K562 (cell line): ENCODE measurements around the gene FBXO10. TPM values are rescaled to one million over a fixed set of nuclear protein-coding genes. Genes with fewer than 3 reads are reported as not detected.
A peak's percentile ranks its signal among the peaks of the same experiment; 100 is the strongest.

ENCODE experiments used
- ATAC-seq: fragments of 200-7000 bp; cut with Tn5 transposase; 3 replicates; pipeline ENCODE4 v1.9.1; 2020; ENCODE audit warnings: moderate library complexity
- BruUV-seq: library from RNA; stranded (reverse); fragments of 400-500 nt; replicated peaks from 2 replicates; lab custom pipeline; 2021; lab: Mats Ljungman, UMichigan
- CTCF ChIA-PET: fragments of 300-600 bp; formaldehyde crosslinking; extraction: SDS; loops from one replicate; lab custom pipeline; 2021; ENCODE audit warnings: low intra/inter-chr PET ratio; lab: Yijun Ruan, JAX
- POLR2A ChIA-PET: fragments of 300-600, 350-650 bp; sonication (Branson Sonifier 250); formaldehyde crosslinking; extraction: SDS; loops from one replicate; lab custom pipeline; 2021; ENCODE audit warnings: antibody characterized with exemption, inconsistent platforms; lab: Yijun Ruan, JAX
- DNase-seq, 4 experiments: peaks; one replicate each; pipeline versions ENCODE4 v3.0.0 to v3.0.0-alpha.2; 2011 to 2018; ENCODE audit warnings: low spot score in 3 of 4, mixed read lengths in 3 of 4; ENCODE audit errors: extremely low read depth in 1 of 4
- FAIRE-seq: peaks from 2 replicates; lab custom pipeline; 2011; peaks lifted over from hg19 to GRCh38; lab: Jason Lieb, UNC
- H2AFZ ChIP-seq: 2 replicates; pipeline ENCODE4 v1.6.0; 2011; ENCODE audit warnings: low read depth, low read length, control low read depth, inconsistent platforms
- H3K27ac ChIP-seq: fragments of 200-600 bp; 3 replicates; pipeline ENCODE4 v1.8.0; 2011; ENCODE audit warnings: low read depth, mild to moderate bottlenecking, control low read depth, inconsistent platforms, low read length, moderate library complexity, mixed read lengths; ENCODE audit errors: extremely low read depth
- H3K27me3 ChIP-seq, 2 experiments: fragments of 300-600 bp in 1 of 2; 2 replicates in 1 of 2; 3 replicates in 1 of 2; pipeline versions ENCODE4 v1.6.0 to v1.8.0; 2011; ENCODE audit warnings: inconsistent platforms in 2 of 2, low read length in 2 of 2, mild to moderate bottlenecking in 1 of 2, mixed read lengths in 1 of 2, moderate library complexity in 1 of 2; ENCODE audit not compliant: control insufficient read depth in 2 of 2, insufficient read depth in 2 of 2
- H3K36me3 ChIP-seq: fragments of 300-600 bp; 3 replicates; pipeline ENCODE4 v1.8.0; 2011; ENCODE audit warnings: mild to moderate bottlenecking, low read length, inconsistent platforms; ENCODE audit not compliant: control insufficient read depth, insufficient read depth
- H3K4me1 ChIP-seq, 2 experiments: fragments of 200-600 bp in 1 of 2; replicated peaks in 1 of 2; 2 replicates in 1 of 2; 3 replicates in 1 of 2; pipeline versions ENCODE4 v1.5.1 to v1.8.0; 2011; ENCODE audit warnings: inconsistent platforms in 2 of 2, low read length in 2 of 2, mild to moderate bottlenecking in 1 of 2, mixed read lengths in 1 of 2, moderate library complexity in 1 of 2; ENCODE audit not compliant: control insufficient read depth in 2 of 2, insufficient read depth in 2 of 2
- H3K4me2 ChIP-seq: 2 replicates; pipeline ENCODE4 v1.6.1; 2011; ENCODE audit warnings: low read length, control low read depth, inconsistent platforms, mixed read lengths; ENCODE audit not compliant: insufficient read depth
- H3K4me3 ChIP-seq: fragments of 200-600 bp; sonication (generic), shearing (Covaris generic); 2 replicates; pipeline ENCODE4 v1.5.1; 2016; ENCODE audit warnings: control low read depth, inconsistent platforms
- H3K79me2 ChIP-seq: fragments of 200-600 bp; 3 replicates; pipeline ENCODE4 v1.8.0; 2011; ENCODE audit warnings: low read length, inconsistent platforms; ENCODE audit not compliant: control insufficient read depth, insufficient read depth
- H3K9ac ChIP-seq, 2 experiments: 2 replicates each; pipeline versions ENCODE4 v1.6.0 to v1.6.1; 2011; ENCODE audit warnings: low read depth in 2 of 2, low read length in 2 of 2, control low read depth in 1 of 2, inconsistent platforms in 1 of 2, mild to moderate bottlenecking in 1 of 2, mixed read lengths in 1 of 2; ENCODE audit not compliant: insufficient read depth in 1 of 2
- H3K9me1 ChIP-seq: one replicate; pipeline ENCODE4 v1.6.0; 2011; ENCODE audit warnings: inconsistent platforms, mild to moderate bottlenecking, low read length, moderate library complexity; ENCODE audit not compliant: control insufficient read depth, insufficient read depth
- H3K9me3 ChIP-seq: replicated peaks from 2 replicates; pipeline ENCODE4 v1.5.1; 2011; ENCODE audit warnings: low read depth, low read length, inconsistent platforms; ENCODE audit not compliant: control insufficient read depth, insufficient read depth
- H4K20me1 ChIP-seq: replicated peaks from 2 replicates; pipeline ENCODE4 v1.6.1; 2011; ENCODE audit warnings: low read length, inconsistent platforms, mixed read lengths; ENCODE audit not compliant: control insufficient read depth, insufficient read depth
- CEBPG ChIP-seq, 3 experiments: fragments of 200-800 bp in 1 of 3; sonication (Bioruptor generic) in 1 of 3; sonication (generic) in 1 of 3; formaldehyde crosslinking in 1 of 3; IDR thresholded peaks in 2 of 3; conservative IDR thresholded peaks in 1 of 3; 2 replicates each; pipeline versions ENCODE4 v1.6.1 to v1.8.0; 2016 to 2022; ENCODE audit warnings: missing compliant biosample characterization in 2 of 3, missing genetic modification characterization in 2 of 3, mild to moderate bottlenecking in 1 of 3, missing genetic modification reagents in 1 of 3
- MCM7 ChIP-seq, 2 experiments: fragments of 450-650 bp; IDR thresholded peaks; 2 replicates each; pipeline ENCODE4 v1.6.1; 2016 to 2018
- NCOA2 ChIP-seq, 2 experiments: fragments of 450-650 bp; IDR thresholded peaks; 2 replicates each; pipeline ENCODE4 v1.6.1; 2018; ENCODE audit warnings: mild to moderate bottlenecking in 2 of 2, moderate library complexity in 1 of 2; ENCODE audit not compliant: partially characterized antibody in 2 of 2
- PHTF2 ChIP-seq: fragments of 250-450 bp; sonication (Bioruptor Pico); IDR thresholded peaks from 2 replicates; pipeline ENCODE4 v1.5.0; 2021; ENCODE audit warnings: mild to moderate bottlenecking
- TCF15 ChIP-seq: fragments of 250-450 bp; sonication (Bioruptor Pico); IDR thresholded peaks from 2 replicates; pipeline ENCODE4 v1.8.0; 2022; ENCODE audit warnings: moderate library complexity, mild to moderate bottlenecking, inconsistent platforms
- TRIM28 ChIP-seq: fragments of 450-650 bp; IDR thresholded peaks from 2 replicates; pipeline ENCODE4 v1.6.1; 2017
- ZNF239 ChIP-seq: fragments of 250-450 bp; sonication (Bioruptor Pico); IDR thresholded peaks from 2 replicates; pipeline ENCODE4 v1.4.0; 2020; ENCODE audit warnings: mild to moderate bottlenecking
- ZNF766 ChIP-seq: fragments of 200-800 bp; sonication (Bioruptor generic); conservative IDR thresholded peaks from 2 replicates; pipeline ENCODE4 v1.6.1; 2016; ENCODE audit warnings: missing genetic modification characterization, missing compliant biosample characterization
- WGBS: fragments of 100-300 bp; shearing (Covaris generic); methylation state at CpG from one replicate; pipeline ENCODE4 v1.1.6; 2016; ENCODE audit warnings: low coverage, mixed read lengths; ENCODE audit not compliant: insufficient coverage; ENCODE audit errors: missing lambda C conversion rate; 5-methylcytosine and 5-hydroxymethylcytosine counted together
- in situ Hi-C: fragments of 300-500 bp; cut with MboI; formaldehyde crosslinking; loops from 4 replicates; pipeline ENCODE4 v1.15.0; 2018; ENCODE audit warnings: inconsistent platforms, mixed read lengths
- intact Hi-C: fragments of 100-400 bp; cut with micrococcal nuclease; formaldehyde crosslinking; loops from 2 replicates; pipeline ENCODE4 v1.14.2; 2022
- polyA plus RNA-seq, 8 experiments: library from polyadenylated mRNA; depleted of rRNA in 4 of 8; stranded (reverse) in 5 of 8; unstranded in 3 of 8; fragments of >200 nt; fragmentation: Nextera tagmentation in 2 of 8; fragmentation: Illumina TruSeq in 1 of 8; extraction: Ambion mirVana in 2 of 8; extraction: Trizol in 1 of 8; gene quantifications; 2 replicates each; pipeline versions ENCODE4 v1.2.1 to v1.2.3, GENCODE V29; 2011 to 2014; ENCODE audit warnings: inconsistent platforms in 1 of 8, missing spikeins in 1 of 8
- total RNA-seq, 7 experiments: library from RNA; depleted of rRNA in 6 of 7; stranded (reverse); fragments of >200 nt in 6 of 7; fragmentation: Illumina TruSeq in 2 of 7; extraction: Trizol in 2 of 7; gene quantifications; 2 replicates each; pipeline versions ENCODE4 v1.2.1 to v1.2.3, GENCODE V29; 2011 to 2021; ENCODE audit warnings: low replicate concordance in 1 of 7
- TF ChIP-seq, protein P1 (sequence below), 2 experiments: fragments of 450-650 bp; IDR thresholded peaks; 2 replicates each; pipeline ENCODE4 v1.6.1; 2016; ENCODE audit warnings: mild to moderate bottlenecking in 2 of 2, borderline replicate concordance in 1 of 2, low read depth in 1 of 2, moderate library complexity in 1 of 2
- TF ChIP-seq, protein P2 (sequence below): fragments of 450-650 bp; IDR thresholded peaks from 2 replicates; pipeline ENCODE4 v1.6.1; 2018; ENCODE audit warnings: mild to moderate bottlenecking, low read depth; ENCODE audit not compliant: partially characterized antibody

FBXO10 gene
- total and polyA plus RNA-seq, 9 of the 15 experiments (the other 6 are each of a cell fraction or from before 2014, with no cell fraction given), result 0.84 to 9.9 (median 6.0) TPM

DNA sequence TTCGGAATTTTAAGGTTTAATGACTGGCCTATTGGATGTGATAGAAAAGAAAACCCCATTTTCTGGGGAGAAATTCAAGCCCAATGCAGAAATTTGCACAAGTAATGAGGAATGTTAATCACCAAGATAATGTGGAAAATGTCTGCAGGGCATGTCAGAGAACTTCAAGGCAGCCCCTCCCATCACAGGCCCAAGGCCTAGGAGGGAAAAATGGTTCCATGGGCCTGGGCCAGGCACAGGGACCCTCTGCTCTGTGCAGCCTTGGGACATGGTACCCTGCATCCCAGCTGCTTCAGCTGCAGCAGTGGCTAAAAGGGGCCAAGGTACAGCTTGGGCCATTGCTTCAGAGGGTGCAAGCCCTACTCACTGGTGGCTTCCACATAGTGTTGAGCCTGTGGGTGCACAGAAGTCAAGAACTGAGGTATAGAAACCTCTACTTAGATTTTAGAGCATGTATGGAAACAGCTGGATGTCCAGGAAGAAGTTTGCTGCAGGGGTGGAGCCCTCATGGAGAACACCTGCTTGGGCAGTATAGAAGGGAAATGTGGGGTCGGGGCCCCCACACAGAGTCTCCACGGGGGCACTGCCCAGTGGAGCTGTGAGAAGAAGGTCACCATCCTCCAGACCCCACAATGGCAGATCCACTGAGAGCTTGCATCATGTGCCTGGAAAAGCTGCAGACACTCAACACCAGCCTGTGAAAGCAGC lies 12.2 kb downstream of the FBXO10 start:
- in situ Hi-C loops, result no loop called here
- intact Hi-C loops, result no loop called here
- BruUV-seq, result no TSS peak
- Histone ChIP-seq H3K27me3 (no peaks in the 10 kb centered on the region), H3K4me3 (no peak overlapping the region), H3K79me2 (peaks cover 3% of the 10 kb centered on the region; the same call in 1 of the 3 replicates), H3K9ac (no peak overlapping the region), H3K9me3 (no peaks in the 10 kb centered on the region; the same call in 1 of the 2 replicates), H3K9me1 (no peaks in the 10 kb centered on the region), H3K4me2 (no peak overlapping the region), H3K4me1 (peaks cover 0 to 2% of the 10 kb centered on the region in 2 experiments; a peak in 1 of 5 replicates), H4K20me1 (no peaks in the 10 kb centered on the region), H3K36me3 (peaks cover 17% of the 10 kb centered on the region), H2AFZ (no peak overlapping the region), H3K27ac (no peak overlapping the region)
- ATAC-seq (no peak), FAIRE-seq (no peak), DNase-seq (peak in 1 of 4 experiments; percentile 13)
- CTCF ChIA-PET, result no interaction called here
- 78% methylated on average over 3 of the region's 3 CpGs for WGBS
- POLR2A ChIA-PET, result interaction anchor here (0.6 kb wide), 1 partner anchor 91 kb away, joined by 3 read pairs; no protein-coding TSS in a partner anchor
- TF ChIP-seq NCOA2 (IDR thresholded peaks at IDR 0.05; ENCODE audit: partially characterized antibody in 2 of 2), result no peak
- TF ChIP-seq ZNF239 (CRISPR knock-in tag), result no peak
- TF ChIP-seq MCM7 (IDR thresholded peaks at IDR 0.05), result no peak
- TF ChIP-seq TRIM28, result peak; percentile 98
- TF ChIP-seq PHTF2 (CRISPR knock-in tag), result no peak
- TF ChIP-seq, protein P1, sequence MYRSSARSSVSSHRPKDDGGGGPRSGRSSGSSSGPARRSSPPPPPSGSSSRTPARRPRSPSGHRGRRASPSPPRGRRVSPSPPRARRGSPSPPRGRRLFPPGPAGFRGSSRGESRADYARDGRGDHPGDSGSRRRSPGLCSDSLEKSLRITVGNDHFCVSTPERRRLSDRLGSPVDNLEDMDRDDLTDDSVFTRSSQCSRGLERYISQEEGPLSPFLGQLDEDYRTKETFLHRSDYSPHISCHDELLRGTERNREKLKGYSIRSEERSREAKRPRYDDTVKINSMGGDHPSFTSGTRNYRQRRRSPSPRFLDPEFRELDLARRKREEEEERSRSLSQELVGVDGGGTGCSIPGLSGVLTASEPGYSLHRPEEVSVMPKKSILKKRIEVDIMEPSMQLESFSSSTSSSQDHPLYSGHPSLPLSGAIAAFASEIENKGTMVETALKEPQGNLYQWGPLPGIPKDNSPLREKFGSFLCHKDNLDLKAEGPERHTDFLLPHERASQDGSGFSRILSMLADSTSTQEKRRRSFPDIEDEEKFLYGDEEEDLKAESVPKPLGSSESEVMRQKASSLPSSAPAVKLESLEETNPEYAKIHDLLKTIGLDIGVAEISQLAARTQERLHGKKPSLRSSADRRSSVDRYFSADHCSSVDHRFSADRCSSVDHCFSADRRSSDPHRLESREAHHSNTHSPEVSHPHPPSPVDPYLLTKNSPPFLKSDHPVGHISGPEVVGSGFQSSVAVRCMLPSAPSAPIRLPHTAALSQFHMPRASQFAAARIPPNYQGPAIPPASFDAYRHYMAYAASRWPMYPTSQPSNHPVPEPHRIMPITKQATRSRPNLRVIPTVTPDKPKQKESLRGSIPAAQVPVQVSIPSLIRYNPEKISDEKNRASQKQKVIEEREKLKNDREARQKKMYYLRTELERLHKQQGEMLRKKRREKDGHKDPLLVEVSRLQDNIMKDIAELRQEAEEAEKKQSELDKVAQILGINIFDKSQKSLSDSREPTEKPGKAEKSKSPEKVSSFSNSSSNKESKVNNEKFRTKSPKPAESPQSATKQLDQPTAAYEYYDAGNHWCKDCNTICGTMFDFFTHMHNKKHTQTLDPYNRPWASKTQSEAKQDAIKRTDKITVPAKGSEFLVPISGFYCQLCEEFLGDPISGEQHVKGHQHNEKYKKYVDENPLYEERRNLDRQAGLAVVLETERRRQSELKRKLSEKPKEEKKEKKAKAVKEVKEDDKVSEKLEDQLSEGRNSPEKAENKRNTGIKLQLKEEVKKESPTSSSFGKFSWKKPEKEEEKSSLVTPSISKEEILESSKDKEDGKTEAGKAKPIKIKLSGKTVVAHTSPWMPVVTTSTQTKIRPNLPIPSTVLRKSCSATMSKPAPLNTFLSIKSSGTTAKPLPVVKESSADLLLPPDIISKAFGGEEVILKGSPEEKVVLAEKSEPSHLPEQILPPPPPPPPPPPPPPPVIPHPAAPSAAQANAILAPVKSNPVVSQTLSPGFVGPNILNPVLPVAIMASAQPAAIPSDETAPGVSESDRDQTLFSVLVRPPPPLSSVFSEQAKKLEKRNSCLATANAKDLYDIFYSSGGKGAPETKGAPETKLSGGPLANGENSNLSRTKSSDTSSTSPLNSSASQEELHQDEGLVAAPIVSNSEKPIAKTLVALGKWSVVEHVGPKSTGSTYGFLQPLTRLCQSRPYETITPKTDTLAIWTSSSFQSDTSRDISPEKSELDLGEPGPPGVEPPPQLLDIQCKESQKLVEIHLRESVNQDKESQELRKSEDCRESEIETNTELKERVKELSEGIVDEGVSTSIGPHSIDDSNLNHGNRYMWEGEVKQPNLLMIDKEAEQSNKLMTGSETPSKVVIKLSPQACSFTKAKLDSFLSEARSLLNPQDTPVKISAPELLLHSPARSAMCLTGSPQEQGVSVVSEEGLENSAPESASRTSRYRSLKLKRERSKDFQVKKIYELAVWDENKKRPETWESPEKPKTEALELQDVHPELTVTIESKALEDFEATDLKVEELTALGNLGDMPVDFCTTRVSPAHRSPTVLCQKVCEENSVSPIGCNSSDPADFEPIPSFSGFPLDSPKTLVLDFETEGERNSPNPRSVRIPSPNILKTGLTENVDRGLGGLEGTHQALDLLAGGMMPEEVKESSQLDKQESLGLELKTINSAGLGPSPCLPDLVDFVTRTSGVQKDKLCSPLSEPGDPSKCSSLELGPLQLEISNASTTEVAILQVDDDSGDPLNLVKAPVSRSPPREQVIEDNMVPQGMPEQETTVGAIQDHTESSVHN (IDR thresholded peaks at IDR 0.05; ENCODE audit: borderline replicate concordance in 1 of 2, low read depth in 1 of 2), result no peak
- TF ChIP-seq, protein P2, sequence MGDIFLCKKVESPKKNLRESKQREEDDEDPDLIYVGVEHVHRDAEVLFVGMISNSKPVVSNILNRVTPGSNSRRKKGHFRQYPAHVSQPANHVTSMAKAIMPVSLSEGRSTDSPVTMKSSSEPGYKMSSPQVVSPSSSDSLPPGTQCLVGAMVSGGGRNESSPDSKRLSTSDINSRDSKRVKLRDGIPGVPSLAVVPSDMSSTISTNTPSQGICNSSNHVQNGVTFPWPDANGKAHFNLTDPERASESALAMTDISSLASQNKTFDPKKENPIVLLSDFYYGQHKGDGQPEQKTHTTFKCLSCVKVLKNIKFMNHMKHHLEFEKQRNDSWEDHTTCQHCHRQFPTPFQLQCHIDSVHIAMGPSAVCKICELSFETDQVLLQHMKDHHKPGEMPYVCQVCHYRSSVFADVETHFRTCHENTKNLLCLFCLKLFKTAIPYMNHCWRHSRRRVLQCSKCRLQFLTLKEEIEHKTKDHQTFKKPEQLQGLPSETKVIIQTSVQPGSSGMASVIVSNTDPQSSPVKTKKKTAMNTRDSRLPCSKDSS, result peak; percentile 98
- no peak for TF ChIP-seq TCF15 (CRISPR knock-in tag)
- 0 out of 2 replicates have a peak, but pooled peaks have one; percentile 23 for TF ChIP-seq CEBPG (CRISPR knock-in tag; IDR thresholded peaks at IDR 0.05)
- no peak for TF ChIP-seq CEBPG (tag; conservative IDR thresholded peaks at IDR 0.05 in 1 of 2, IDR thresholded peaks at IDR 0.05 in 1 of 2)
- 0 out of 2 replicates have a peak, but pooled peaks have one; percentile 23 for TF ChIP-seq ZNF766
